AG04449 (cell line): Measurements from ENCODE around the gene KCNF1.
"Not testable (repeated sequence)": the region's sequence is repeated elsewhere in the genome, so short reads cannot be mapped to it uniquely, and the experiment has no call there.

Experiments used
- CTCF ChIA-PET: fragments of 350-600 bp; formaldehyde crosslinking; extraction: SDS; loops from one replicate; lab custom pipeline; 2021; ENCODE audit warnings: antibody characterized with exemption; lab: Yijun Ruan, JAX
- POLR2A ChIA-PET: fragments of 400-600, 350-600 bp; formaldehyde crosslinking; extraction: SDS; loops from one replicate; lab custom pipeline; 2020; ENCODE audit warnings: antibody characterized with exemption, inconsistent platforms; lab: Yijun Ruan, JAX
- DNase-seq: peaks from one replicate; pipeline ENCODE4 v3.0.0-alpha.2; 2010; ENCODE audit warnings: low read depth, low spot score
- H3K4me3 ChIP-seq: 2 replicates; pipeline ENCODE4 v1.5.1; 2011; ENCODE audit warnings: low read depth, mild to moderate bottlenecking, control low read depth, low read length
- TF ChIP-seq, protein P1 (sequence below): IDR thresholded peaks from one replicate; pipeline ENCODE4 v1.5.1; 2011; ENCODE audit warnings: mild to moderate bottlenecking, moderate library complexity, low read length, control low read depth, inconsistent platforms; ENCODE audit not compliant: insufficient read depth; ENCODE audit errors: missing control alignments

Gene KCNF1

DNA sequence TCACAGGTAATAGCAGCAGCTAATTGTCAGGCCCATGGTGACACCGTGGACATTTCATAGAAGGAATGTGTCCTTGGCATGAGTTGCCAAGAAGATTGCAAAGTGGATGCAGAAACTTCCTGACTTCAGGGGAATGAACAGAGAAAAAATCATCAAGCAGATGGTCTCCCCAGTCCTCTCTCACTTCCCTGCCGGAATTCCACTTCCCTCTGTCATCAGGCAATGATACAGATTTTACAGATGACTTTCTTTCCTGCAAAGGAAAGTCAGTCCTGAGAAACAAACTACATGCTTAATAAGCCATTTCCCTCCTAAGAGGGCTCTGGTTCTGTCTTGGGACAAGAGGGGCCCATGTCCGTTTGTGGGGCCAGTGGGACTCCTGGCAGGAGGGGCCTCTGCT is 45.7 kb downstream of the KCNF1 start:
- no peak for DNase-seq
- CTCF ChIA-PET = no interaction called here
- no peak overlapping the region for H3K4me3 ChIP-seq
- TF ChIP-seq, protein P1, sequence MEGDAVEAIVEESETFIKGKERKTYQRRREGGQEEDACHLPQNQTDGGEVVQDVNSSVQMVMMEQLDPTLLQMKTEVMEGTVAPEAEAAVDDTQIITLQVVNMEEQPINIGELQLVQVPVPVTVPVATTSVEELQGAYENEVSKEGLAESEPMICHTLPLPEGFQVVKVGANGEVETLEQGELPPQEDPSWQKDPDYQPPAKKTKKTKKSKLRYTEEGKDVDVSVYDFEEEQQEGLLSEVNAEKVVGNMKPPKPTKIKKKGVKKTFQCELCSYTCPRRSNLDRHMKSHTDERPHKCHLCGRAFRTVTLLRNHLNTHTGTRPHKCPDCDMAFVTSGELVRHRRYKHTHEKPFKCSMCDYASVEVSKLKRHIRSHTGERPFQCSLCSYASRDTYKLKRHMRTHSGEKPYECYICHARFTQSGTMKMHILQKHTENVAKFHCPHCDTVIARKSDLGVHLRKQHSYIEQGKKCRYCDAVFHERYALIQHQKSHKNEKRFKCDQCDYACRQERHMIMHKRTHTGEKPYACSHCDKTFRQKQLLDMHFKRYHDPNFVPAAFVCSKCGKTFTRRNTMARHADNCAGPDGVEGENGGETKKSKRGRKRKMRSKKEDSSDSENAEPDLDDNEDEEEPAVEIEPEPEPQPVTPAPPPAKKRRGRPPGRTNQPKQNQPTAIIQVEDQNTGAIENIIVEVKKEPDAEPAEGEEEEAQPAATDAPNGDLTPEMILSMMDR = no peak
- POLR2A ChIA-PET = no interaction called here

DNA sequence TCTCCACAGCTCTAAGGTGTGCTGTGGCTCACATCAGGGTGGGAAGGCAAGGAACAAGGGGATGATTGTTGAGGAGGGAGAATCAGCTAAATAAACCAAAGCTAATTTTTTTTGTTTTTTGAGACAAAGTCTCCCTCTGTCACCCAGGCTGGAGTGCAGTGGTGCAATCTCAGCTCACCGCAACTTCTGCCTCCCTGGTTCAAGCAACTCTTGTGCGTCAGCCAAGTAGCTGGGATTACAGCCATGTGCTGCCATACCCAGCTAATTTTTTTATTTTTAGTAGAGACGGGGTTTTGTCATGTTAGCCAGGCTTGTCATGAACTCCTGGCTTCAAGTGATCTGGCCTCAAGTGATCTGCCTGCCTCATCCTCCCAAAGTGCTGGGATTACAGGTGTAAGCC is 46.7 kb downstream of the KCNF1 start:
- DNase-seq, H3K4me3 ChIP-seq, POLR2A ChIA-PET: not testable (repeated sequence)
- CTCF ChIA-PET = interaction anchor here (0.8 to 1.6 kb wide), 2 partner anchors 15 to 165 kb away, joined by 3 read pairs; no protein-coding TSS in a partner anchor

DNA sequence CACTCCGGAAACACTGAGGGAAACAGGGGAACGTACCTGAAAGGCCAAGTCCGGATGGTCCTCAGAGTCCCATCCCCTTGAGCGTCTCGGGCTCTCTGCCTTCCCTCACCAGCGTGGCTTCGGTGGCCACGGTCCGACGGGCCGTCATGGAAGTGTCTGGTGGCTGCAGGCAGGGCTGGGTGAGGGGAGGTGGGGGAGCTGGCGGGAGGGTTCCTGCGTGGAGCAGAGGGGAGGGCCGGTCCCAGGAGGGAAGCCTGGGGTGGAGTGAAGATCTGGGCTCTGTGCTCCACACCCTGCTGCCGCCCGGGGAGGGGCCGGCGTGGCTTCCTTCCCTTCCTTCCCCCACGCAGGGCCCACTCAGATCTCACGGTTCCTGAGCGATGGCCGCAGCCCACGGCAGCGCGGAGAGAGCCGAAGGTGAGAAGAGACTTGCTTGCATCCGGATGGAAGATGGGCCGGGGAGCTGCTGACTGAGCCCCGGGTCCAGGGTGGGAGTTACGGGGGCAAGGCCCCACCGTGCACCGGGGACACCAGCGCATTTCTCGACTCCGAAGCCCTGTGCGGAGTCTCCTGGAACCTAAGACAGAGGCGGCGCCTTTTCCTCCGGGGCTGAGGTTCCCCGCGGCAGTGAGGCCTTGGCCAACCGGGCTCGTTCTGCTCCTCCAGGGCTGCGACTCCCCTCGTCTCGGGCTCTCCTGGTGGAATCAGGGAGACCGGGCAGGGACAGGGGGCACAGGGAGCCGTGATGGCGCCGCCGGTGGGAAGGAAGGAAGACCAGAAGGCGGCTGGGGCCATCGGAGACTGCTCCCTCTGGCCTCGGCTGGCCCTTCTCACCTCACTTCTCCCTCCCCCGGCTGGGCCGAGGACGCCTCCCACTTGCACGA is 49.1 kb downstream of the KCNF1 start:
- TF ChIP-seq, protein P1 = no peak
- ChIA-PET POLR2A (no interaction called here), CTCF (no interaction called here)
- H3K4me3 ChIP-seq = no peak overlapping the region
- DNase-seq = no peak

DNA sequence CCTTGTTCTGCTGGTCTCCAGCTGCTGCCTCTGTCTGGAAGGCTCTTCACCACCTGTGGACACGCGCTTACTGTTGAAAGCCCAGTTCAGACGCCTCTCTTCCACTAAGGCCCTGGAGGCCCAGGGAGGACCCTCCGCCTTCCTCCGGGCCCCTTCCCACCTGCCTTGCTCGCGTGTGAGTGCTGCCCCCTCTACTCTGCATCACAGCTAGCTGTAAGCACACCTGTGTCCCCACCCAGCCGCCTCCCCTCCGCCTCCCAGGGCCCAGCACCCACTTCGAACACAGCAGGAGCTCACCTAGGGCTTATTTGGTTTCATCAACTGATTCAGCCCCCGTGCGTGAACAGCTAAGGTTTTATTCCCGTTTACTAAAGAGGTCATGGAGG is 49.7 kb downstream of the KCNF1 start:
- CTCF ChIA-PET = interaction anchor here (1.2 kb wide), 1 partner anchor 48 kb away, joined by 3 read pairs; no protein-coding TSS in a partner anchor
- no peak overlapping the region for H3K4me3 ChIP-seq

DNA sequence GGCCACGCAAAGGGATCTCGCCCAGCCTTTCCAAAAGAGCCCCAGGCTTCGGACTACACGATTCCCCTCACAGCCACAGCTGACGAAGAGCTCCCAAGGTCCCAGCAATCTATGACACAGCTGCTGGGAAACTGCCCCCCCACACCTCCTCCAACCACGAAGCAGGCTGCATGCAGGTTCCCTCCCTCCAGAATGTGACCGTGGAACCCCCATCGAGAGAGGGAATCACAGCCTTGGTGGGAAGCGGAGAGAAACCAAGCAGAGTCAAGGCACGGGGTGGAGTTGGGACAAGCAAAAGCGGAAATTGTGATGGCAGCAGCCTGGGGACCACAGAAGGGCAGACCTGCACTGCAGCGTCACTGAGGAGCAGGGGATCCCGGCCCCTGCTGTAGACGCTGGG is 50.3 kb downstream of the KCNF1 start:
- POLR2A ChIA-PET = no interaction called here
- CTCF ChIA-PET = interaction anchor here (1.2 to 1.8 kb wide), 2 partner anchors 49 to 162 kb away, joined by 3 to 5 read pairs; no protein-coding TSS in a partner anchor
- no peak overlapping the region for H3K4me3 ChIP-seq
- DNase-seq = no peak
- TF ChIP-seq, protein P1 = no peak

More for the DNA sequence above, 49.7 kb downstream of the KCNF1 start:
- DNase-seq = no peak
- TF ChIP-seq, protein P1 = no peak
- POLR2A ChIA-PET = no interaction called here

DNA sequence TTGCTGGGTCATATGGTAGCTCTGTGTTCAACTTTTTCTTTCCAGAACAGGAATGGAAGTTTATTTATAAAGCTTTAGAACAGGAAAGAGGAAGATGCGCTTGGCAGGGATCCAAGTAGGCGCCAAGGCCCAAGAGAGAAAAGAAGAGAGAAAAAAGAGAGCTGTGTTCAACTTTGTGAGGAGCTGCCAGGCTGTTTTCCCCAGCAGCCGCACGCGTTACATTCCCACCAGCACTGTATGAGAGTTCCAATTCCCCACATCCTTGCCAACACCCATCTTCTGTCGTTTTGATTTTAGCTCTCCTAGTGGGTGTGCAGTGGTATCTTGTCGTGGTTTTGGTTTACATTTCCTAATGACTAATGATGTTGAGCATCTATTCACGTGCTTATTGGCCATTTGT is 51.4 kb downstream of the KCNF1 start:
- ChIA-PET POLR2A (no interaction called here), CTCF (interaction anchor here (1.8 kb wide), 1 partner anchor 161 kb away, joined by 5 read pairs; no protein-coding TSS in a partner anchor)
- DNase-seq = no peak
- TF ChIP-seq, protein P1 = no peak
- no peak overlapping the region for H3K4me3 ChIP-seq
